HG02642 (cell line): ENCODE results near the gene EIF4E3.
A peak's percentile ranks its signal among the peaks of the same experiment; 100 is the strongest.

Experiments used
- ATAC-seq: cut with Tn5 transposase; IDR thresholded peaks from one replicate; pipeline ENCODE4 v1.9.1; 2021; ENCODE audit warnings: mild to moderate bottlenecking; ENCODE audit not compliant: unreplicated experiment, poor library complexity

The EIF4E3 gene

DNA sequence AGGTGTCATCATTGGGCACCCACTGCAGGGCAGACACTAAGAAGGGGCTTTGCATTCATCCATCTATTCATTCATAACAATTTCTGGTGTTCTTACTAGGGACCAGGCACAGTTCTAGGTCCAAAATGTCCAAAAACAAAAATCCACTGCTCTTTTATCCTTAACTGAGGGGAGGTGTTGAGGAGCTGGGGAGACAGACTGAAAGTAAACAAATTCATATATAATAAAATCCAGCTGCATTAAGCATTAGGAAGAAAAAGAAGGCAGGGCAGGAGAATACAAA, 1.1 kb downstream of the EIF4E3 start:
- ATAC-seq, result no peak

DNA sequence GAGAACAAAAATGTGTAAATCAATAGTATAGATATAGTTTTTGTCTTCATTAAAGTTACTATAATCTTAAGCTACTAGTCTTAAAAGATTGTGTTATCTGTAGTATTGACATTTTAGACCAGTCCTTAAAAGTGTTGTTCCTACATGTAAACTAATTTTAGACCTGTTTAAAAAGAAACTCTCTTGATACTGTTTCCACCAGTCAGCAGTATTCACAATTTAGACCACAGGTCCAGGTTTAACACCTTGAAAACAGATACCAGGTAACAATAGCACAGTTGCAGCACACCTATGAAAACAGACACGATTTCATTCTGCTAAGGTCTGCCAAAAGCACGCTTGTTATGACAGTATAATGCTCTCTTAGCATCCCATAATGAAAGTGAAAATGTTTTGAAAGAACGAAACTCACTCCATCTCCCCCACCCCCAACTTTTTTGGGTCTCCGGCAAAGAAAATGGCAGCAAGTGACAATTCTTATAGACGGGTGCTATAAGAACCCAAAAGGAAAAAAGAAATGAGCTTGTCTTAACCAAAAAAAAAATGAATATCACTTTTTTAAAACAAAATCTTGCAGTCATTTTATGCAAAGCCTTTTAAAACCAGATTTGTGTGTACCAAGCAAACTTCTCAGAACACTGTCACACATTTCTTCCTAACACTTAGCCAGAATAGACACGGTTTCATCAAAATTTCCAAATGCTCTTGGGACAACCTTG, 1.6 kb downstream of the EIF4E3 start:
- ATAC-seq, result no peak

DNA sequence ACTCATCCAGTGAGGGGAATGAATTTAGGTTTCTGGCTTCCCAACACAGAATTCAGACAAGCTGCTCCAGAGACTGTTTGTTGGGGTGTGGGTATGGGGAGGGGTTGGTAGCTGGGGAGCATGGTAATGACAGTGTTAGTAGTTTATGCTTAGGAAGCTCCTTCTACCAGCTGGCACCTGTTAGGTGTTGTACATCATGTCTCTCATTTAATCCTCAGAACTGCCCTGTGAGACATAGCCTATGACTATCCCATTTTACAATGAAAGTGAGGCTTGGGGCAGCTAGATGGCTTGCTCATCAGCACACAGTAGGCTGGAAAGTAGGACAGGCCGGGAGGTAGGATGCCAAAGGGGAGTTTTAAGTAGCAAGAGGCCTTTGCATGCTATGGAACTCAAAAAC, 2.5 kb downstream of the EIF4E3 start:
- ATAC-seq, result no peak

DNA sequence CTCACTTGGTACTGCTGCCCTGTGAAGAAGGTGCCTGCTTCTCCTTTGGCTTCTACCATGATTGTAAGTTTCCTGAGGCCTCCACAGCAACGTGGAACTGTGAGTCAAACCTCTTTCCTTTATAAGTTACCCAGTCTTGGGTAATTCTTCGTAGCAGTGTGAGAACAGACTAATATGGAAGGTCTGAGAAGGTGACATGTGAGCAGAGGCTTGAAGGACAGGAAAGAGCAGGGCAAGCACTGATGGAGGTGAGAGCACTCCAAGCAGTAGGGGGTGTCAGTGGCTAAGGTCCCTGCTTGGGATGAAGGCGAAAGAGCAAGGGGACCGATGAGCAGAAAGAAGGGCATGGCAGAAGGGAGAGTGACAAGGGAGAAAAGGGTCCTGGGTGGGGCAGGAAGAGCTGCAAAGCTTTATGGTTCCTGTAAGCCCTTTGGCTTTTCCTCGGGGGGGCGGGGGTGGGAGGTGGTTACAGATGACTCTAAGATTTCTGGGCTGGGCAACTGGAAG, 3.5 kb downstream of the EIF4E3 start:
- no peak for ATAC-seq

DNA sequence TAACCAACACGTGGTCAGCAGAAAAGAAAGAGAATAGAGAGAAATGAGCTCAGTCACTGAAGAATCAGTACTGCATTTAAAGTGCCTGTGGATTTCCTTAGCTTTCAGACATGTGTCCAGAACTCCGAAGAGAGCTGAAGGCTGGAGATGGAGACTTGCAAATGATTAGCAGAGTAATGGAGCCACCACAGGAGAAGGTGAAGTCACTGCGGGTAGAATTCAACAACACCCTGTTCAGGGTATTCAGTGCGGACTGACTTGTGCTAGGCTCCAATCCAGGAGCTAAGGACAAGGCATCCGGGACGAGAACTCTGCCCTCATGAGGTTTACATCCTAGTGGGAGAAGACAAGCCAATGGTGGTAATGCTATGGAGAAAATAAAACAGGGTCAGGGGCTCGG, 4.2 kb downstream of the EIF4E3 start:
- no peak for ATAC-seq

DNA sequence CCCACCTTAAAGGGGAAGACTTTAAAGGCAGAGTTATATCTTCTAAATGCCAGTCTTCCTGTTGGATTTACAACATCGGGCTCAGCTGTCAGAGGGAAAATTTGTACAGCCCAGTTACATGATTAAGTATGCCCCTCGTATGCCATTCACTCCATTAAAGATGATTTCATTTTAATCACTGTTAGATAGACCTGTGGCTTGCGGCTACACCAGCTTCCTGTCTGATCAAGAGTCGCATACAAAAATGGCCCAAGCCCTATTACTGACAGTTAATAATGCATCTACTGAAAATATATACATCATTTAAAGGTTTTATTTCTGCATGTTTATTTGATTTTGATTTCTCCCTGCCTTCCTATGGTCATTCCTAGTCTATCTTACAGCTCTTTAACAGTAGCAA, 7.1 kb downstream of the EIF4E3 start:
- ATAC-seq, result no peak

DNA sequence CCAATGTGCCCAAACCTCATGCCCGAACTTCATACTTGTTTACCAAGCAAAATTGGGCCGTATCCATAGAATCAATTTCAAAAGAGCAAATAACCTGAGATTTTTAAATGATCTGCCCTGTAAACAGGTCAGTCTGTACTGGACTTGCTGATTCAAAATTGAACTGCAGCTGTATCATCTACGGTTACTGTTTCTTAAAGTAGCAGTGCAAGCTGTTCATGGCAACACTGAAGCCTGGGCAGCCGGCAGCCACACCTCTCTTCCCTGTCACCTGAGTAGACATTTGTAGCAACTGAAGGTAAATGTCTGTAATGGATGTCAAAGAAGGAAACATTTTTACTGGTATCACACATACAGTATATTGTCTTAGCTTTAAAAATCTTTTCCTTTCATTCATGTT, 10.6 kb downstream of the EIF4E3 start:
- ATAC-seq, result no peak

DNA sequence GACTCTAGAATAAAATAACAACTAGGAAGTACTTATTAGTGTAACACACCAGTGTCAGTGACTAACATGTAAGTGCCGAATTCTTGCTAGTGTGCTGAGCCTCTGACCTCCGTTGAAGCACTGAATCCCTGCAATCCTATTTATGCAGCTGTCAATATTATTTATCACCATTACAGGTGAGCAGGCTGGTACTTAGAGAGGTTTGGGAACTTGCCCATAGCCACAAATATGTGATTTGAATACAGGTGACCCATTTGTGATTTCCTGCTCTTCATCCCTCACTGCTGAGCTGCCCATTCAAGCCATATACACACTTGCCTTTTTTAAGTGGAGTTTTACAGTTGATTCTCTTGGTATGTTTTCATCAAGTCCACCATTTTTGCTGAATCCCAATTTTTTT, 12.2 kb downstream of the EIF4E3 start:
- no peak for ATAC-seq

DNA sequence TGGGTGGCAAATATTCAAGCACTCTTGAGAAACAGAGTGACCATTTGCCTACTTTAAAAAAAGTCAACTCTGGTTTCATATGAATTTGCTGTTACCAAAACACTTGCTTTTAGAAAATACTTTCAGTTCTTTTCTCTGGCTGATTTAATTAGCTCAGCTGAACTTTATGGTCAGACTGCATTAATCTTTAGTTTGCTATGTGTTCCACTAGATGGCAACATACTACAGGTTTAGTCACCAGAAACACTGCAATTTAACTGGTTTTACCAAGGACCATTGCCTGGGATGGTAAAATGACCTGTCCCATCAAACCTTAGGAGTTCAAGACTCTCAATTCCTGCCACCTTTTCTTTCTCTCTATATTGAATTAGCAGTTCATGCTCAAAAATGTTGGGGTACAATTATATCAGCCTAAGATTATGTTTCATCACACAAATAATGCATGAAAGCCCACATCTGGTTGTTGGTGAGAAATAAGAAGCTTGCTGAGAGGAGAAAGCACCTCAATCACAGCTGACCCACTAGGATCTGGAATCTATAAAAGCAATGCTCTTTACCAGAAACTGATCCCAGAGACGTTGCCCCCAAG, 14.2 kb downstream of the EIF4E3 start:
- peak; percentile 70 for ATAC-seq

DNA sequence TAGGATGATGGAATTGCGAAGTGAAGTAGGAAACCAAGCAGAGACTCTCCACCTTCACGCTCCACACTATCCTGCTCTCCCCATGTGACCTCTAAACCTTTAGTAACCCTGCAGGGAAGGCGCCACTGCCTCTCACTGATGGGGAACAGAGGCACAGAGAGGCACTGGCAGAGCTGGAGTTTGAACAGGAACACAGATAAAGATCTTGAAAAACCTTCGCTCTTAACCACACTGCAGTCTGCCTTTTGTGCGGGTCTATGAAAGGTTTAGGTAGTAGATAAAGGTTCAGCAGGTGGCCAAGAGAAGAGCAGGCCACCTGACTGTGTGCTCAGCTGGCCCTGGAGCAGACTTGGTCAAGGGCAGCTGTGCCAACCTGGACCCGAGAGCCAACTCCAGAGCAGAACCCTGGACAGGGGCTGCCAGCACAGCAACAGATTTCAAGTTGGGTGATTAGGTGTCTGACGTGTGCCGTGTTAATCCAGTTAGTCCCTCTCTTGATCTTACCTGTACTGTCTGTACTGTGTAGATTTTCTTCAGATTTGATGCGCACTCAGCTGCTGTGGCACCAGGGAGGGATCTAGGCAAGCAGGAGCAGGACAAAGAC, 15.2 kb downstream of the EIF4E3 start:
- no peak for ATAC-seq

DNA sequence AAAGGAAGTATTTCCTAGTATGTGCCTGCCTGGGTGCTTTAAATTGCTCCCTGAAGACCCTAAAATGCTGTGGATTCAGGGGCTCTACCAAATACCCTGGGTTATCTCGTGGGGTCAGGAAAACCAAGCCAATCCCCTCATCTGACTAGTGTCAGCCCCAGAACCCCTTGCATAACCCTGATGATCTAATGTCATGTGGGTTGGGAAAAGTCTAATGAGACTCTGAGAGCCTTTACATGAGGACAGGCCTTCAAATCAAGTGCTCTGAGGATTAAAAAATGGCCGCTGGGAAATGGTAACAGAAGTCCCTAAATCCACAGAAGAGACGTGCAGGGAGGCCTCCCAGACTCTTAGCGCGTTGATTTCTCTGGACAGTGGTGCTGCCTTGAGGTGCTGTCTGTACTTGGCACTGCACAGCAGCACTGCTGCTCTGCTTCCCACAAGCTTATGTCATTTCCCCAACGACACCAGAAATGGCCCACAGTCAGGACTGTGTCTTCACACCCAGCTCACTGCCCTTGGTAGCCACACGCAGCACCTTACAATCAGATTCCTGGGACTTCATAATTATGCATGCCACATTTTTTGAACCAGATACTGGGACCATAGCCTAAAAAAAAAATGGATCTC, 16.6 kb downstream of the EIF4E3 start:
- no peak for ATAC-seq

DNA sequence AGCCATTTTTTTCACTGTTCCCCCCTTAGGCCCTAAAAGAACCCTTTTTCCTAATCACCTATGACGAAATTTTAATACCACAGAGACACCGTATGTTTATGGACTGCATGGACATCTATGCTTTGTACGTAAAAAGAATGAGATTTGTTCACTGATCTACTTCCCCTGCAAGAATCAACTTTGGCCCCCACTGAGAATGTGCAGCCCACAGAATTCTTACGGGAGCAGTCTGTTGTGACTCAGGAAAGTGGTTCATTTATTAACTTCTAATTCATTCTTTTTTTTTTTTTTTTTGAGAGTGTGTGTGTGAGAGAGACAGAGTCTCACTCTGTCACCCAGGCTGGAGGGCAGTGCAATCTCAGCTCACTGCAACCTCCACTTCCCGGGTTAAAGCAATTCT, 17.6 kb downstream of the EIF4E3 start:
- no peak for ATAC-seq

DNA sequence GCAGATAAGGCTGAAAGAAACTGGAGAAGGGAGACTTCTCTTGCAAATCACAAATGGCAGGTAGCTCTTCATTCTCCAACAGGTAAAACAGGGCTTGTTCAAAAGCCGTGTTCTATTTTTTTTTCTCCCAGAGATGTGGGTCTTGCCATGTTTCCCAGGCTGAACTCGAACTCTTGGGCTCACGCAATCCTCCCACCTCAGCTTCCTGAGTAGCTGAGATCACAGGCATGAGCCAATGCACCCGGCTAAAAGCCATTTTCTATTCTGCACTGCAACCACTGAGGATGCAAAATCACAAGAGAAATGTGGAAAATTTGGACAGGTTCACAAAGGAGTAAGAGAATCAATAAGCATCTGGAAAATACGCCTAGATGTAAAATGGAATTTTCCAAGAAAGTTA, 19.5 kb downstream of the EIF4E3 start:
- no peak for ATAC-seq

DNA sequence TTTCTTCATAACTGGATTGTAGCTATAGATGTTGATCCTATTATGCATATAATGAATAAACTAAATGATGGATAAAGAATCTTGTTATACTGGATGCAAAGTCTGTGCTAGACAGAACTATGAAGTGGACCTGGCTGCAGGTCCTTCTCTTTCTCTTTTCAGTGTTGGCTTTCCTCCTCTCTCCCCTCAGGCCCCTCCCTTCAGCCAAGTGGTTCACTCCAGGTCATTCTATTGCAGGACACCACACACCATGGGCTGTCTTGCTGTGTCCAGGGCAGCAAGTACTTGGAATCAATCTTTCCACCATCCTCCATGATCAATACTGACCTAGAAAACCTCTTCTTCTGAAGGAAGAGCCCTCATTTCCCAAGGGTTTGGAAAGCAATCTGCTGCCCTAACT, 20.3 kb downstream of the EIF4E3 start:
- no peak for ATAC-seq

DNA sequence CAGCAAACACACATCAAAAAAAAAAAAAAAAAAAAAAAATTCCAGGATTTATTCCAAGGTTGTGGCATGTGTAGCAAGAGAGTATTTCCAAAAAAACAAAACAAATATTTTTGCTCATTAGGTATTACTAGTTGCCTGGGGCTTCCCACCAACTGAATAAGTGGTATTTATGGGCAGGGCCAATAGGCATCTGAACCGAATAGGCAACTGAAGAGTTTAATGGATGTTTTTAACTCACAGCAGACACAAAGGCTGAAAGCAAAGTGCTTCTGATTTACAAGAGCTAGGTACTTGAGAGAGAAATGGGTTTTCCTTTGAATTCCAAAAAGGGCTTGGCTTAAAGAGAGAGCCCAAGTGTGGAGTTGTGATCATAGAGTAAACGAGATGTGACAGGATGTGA, 21.4 kb downstream of the EIF4E3 start:
- no peak for ATAC-seq

DNA sequence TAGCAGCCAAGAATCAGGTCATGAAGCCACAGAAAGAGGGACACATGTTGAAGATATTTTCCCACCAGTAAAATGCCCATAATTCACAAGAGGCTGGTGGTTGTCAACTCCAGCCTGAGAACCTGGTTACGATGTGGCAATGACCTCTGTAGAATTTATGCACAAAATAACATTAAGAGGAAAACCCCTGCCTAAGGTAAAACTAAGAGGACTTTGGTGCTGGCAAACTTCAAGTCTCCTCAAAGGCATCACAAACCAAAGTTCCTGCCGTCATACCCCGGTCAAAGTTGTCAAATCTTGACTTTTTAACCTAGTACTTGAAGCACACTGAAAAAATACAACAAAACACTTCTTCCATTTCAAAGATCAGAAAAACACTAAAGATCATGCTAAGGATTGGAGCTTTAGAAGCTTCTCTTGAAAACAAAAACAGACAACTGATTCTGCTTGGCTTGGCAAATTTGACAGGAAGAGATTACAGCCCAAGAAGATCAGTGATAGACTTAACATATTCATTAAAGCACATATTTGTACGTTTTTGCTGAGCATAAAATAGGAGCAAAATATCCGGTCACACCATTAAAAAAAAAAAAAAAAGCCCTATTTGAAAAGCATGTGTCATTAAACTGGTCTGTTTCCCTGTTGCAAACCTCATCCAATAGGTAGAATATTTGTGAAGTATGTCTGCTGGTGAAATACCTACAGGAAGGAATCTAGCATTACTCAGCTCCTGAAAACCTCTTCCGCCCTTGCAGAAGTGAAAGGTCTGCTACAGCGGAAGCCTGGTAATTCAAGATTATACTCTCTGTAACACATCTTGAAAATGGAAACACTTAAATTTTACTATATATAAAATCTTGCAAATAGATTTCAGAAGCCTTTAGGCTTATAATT, 22.8 kb downstream of the EIF4E3 start:
- ATAC-seq, result no peak

DNA sequence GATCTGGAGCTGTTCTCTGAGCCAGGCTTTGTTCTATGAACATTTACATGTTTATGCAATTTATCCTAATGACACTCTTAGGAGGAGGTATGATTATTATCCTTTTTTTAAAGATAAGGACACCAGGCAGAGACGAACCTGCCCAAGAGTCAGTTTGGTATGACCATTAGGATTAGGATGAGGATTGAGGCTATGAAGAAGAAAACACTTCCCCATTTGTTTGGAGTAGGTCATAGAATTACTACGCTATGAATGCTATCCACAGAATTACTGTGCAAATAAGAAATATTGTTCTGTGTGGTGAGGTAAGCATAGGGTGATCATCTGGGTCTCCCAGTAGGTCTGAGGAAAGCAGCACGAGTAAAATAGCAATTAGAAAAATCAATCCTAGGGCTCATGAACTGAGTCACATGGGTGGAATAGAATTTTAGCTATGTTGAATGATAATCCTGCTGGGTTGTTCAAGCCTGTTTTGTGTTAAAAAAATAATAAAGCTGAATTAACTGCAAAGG, 23.9 kb downstream of the EIF4E3 start:
- ATAC-seq, result no peak

DNA sequence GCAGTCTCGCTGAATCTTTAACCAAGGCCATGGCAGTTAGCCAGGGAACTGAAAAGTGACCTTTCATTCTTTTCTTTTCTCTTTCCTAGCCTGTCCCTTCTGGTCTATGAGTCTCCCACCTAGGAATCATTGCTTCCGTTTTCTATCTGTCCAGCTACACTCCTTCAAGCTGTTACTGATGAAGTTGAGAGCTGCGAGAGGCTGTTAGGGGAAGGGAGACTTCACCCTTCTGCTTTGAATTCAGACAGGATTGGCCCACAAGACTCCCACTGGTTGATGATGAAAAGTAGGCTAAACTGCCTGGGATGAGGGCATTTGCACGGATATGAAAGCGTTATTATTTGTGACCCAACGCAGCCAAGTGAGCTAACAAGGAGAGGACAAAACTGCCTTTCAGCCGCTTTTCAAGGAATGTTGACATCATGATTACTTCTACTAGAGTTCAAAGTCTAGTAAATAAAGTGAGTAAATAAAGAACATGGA, 30.2 kb downstream of the EIF4E3 start:
- no peak for ATAC-seq

DNA sequence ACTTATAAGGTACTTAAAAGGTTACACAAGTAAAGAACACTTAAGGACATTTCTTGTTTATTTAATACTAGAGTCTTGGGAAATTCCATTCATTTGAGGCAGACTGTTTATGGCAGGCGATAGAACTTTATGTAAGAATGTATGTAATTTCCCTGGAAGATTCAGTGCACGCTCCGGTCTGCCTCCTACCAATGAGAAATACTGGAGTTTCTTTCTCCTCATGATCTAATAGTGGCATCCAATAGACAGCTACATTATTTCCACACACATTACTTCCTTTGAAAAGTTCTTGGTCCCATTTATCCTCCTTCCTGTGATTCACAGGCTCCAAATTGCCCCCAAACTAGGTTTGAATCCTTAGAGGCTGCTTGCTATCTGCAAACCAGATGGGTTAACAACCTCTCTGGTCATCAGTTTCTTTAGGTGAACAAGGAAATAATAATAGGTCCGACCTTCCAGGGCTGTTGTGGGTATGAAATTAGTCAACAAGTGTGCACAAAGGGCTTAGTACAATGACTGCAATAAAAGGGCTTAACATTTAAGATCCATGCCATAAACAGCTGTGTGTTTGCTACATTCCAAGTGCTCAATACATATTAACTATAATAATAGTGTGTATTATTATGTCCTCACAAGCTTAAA, 30.7 kb downstream of the EIF4E3 start:
- ATAC-seq, result no peak

DNA sequence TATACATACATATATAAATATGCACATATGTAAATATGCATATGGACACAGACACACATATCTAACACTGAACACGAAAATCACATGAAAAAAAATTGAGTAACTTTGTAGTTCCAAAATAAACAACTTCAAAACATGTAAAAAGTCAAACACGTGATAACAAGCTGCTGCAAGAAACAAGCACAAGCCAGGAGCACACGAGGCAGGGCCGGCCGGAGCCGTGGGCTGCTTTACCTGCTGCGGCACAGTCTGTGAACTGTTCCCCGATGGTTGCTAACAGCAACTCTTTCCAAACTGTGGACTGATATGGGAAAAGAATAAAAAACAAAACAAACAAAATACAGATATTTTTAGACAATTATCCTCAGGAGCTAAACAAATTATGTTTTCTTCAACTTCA, 31.6 kb downstream of the EIF4E3 start:
- ATAC-seq, result no peak
